ENCODE results near the gene IER5. TPM values are rescaled to one million over a fixed set of nuclear protein-coding genes. Genes with fewer than 3 reads are reported as not detected.

The IER5 gene
- total and polyA plus RNA-seq, 9 of the 15 experiments (the other 6 are each of a cell fraction or from before 2014, with no cell fraction given), result 2.4 to 32.1 (median 12.0) TPM

- TF ChIP-seq ZBTB33 (CRISPR knock-in tag; IDR thresholded peaks at IDR 0.05) (0 out of 2 replicates have a peak, but pooled peaks have one; percentile 25), ZBTB7A (IDR thresholded peaks at IDR 0.05; ENCODE audit: borderline replicate concordance, control insufficient read depth, low read depth, low read length) (no peak), PURB (CRISPR knock-in tag; IDR thresholded peaks at IDR 0.05; ENCODE audit: low read depth) (no peak), ZFP30 (CRISPR knock-in tag; IDR thresholded peaks at IDR 0.05; ENCODE audit: borderline replicate concordance) (no peak), ETV1 (tag; conservative IDR thresholded peaks at IDR 0.05; ENCODE audit: low read depth) (no peak), HMG20B (CRISPR knock-in tag; IDR thresholded peaks at IDR 0.05) (no peak), JUN (IDR thresholded peaks at IDR 0.05; ENCODE audit: borderline replicate concordance, low read depth, low read length) (peak; percentile 96), JUN (CRISPR knock-in tag; IDR thresholded peaks at IDR 0.05; ENCODE audit: borderline replicate concordance) (no peak), ARID3A (IDR thresholded peaks at IDR 0.05; ENCODE audit: borderline replicate concordance, low read depth, low read length) (no peak), IFI16 (CRISPR knock-in tag; IDR thresholded peaks at IDR 0.05) (no peak), ELF2 (CRISPR knock-in tag; IDR thresholded peaks at IDR 0.05) (no peak), PRMT5 (CRISPR knock-in tag; IDR thresholded peaks at IDR 0.05) (no peak), MEF2D (tag; conservative IDR thresholded peaks at IDR 0.05; ENCODE audit: low read depth) (peak; percentile 62; the same call in 1 of the 2 replicates), ZNF699 (CRISPR knock-in tag; IDR thresholded peaks at IDR 0.05; ENCODE audit: insufficient replicate concordance) (no peak), RHOXF2B (CRISPR knock-in tag; conservative IDR thresholded peaks at IDR 0.05) (no peak), ETS1 (conservative IDR thresholded peaks at IDR 0.05; ENCODE audit: control insufficient read depth, low read depth, low read length) (no peak), BCLAF1 (IDR thresholded peaks at IDR 0.05; ENCODE audit: borderline replicate concordance in 1 of 2, control insufficient read depth in 1 of 2, low read depth in 2 of 2, low read length in 1 of 2) (no peak), NR3C1 (CRISPR knock-in tag; IDR thresholded peaks at IDR 0.05) (no peak), ZFP1 (CRISPR knock-in tag; IDR thresholded peaks at IDR 0.05) (no peak)
Measured at GRCh38 chr1:181112071-181112929, 23.8 kb downstream of the IER5 start (continued).
